H9 (cell line): ENCODE data around the gene MYDGF. TPM values are rescaled to one million over a fixed set of nuclear protein-coding genes. Genes with fewer than 3 reads are reported as not detected.
A peak's percentile ranks its signal among the peaks of the same experiment; 100 is the strongest.

Source experiments
- DNase-seq: peaks from one replicate; pipeline ENCODE4 v3.0.0-alpha.2; 2017
- H2AFZ ChIP-seq: one replicate; pipeline ENCODE4 v1.6.1; 2013; ENCODE audit warnings: mild to moderate bottlenecking, low read length, control low read depth, moderate library complexity
- H2AK5ac ChIP-seq: 2 replicates; pipeline ENCODE4 v1.6.1; 2013; ENCODE audit warnings: low read length, control low read depth, mixed read lengths; ENCODE audit not compliant: insufficient read length
- H2BK120ac ChIP-seq: one replicate; pipeline ENCODE4 v1.6.1; 2013; ENCODE audit warnings: low read depth, mild to moderate bottlenecking, low read length, control low read depth, inconsistent platforms; ENCODE audit not compliant: poor library complexity, severe bottlenecking
- H2BK12ac ChIP-seq: 2 replicates; pipeline ENCODE4 v1.6.1; 2013; ENCODE audit warnings: low read length, control low read depth, mixed read lengths, low read depth; ENCODE audit not compliant: insufficient read length
- H2BK15ac ChIP-seq: 2 replicates; pipeline ENCODE4 v1.6.1; 2013; ENCODE audit warnings: low read depth, low read length, control low read depth
- H2BK20ac ChIP-seq: one replicate; pipeline ENCODE4 v1.6.1; 2013; ENCODE audit warnings: low read depth, mild to moderate bottlenecking, low read length, control low read depth, inconsistent platforms; ENCODE audit not compliant: poor library complexity, severe bottlenecking
- H2BK5ac ChIP-seq: 2 replicates; pipeline ENCODE4 v1.6.1; 2013; ENCODE audit warnings: low read length, control low read depth, mixed read lengths; ENCODE audit not compliant: insufficient read length
- H3K14ac ChIP-seq: 2 replicates; pipeline ENCODE4 v1.6.1; 2013; ENCODE audit warnings: low read length, control low read depth; ENCODE audit not compliant: insufficient read depth
- H3K18ac ChIP-seq: 2 replicates; pipeline ENCODE4 v1.6.1; 2013; ENCODE audit warnings: low read depth, mild to moderate bottlenecking, mixed read lengths, low read length, control low read depth; ENCODE audit not compliant: insufficient read length
- H3K23ac ChIP-seq: 2 replicates; pipeline ENCODE4 v1.6.1; 2013; ENCODE audit warnings: low read length, control low read depth, mixed read lengths, low read depth; ENCODE audit not compliant: insufficient read length
- H3K23me2 ChIP-seq: 2 replicates; pipeline ENCODE4 v1.6.1; 2013; ENCODE audit warnings: low read depth, mild to moderate bottlenecking, mixed read lengths, low read length, control low read depth; ENCODE audit not compliant: insufficient read length, poor library complexity, severe bottlenecking
- H3K27ac ChIP-seq: 2 replicates; pipeline ENCODE4 v1.5.1; 2013; ENCODE audit warnings: low read length, control low read depth, mixed read lengths, low read depth; ENCODE audit not compliant: insufficient read length
- H3K27me3 ChIP-seq: 2 replicates; pipeline ENCODE4 v1.6.1; 2013; ENCODE audit warnings: low read length, control low read depth, inconsistent platforms; ENCODE audit not compliant: insufficient read depth
- H3K4ac ChIP-seq: 2 replicates; pipeline ENCODE4 v1.6.1; 2013; ENCODE audit warnings: low read depth, mild to moderate bottlenecking, control low read depth, inconsistent platforms, low read length, moderate library complexity
- H3K4me1 ChIP-seq: 2 replicates; pipeline ENCODE4 v1.6.1; 2013; ENCODE audit warnings: low read length, control low read depth, inconsistent platforms; ENCODE audit not compliant: insufficient read depth
- H3K4me2 ChIP-seq: 2 replicates; pipeline ENCODE4 v1.6.1; 2013; ENCODE audit warnings: low read length, control low read depth, mixed read lengths; ENCODE audit not compliant: insufficient read length, insufficient read depth
- H3K56ac ChIP-seq: 2 replicates; pipeline ENCODE4 v1.6.1; 2013; ENCODE audit warnings: low read depth, mild to moderate bottlenecking, mixed read lengths, low read length, control low read depth; ENCODE audit not compliant: insufficient read length
- H3K79me1 ChIP-seq: 2 replicates; pipeline ENCODE4 v1.6.1; 2013; ENCODE audit warnings: low read depth, mild to moderate bottlenecking, moderate library complexity, low read length, control low read depth, inconsistent platforms; ENCODE audit not compliant: insufficient read depth, poor library complexity, severe bottlenecking
- H3K79me2 ChIP-seq: 2 replicates; pipeline ENCODE4 v1.6.1; 2013; ENCODE audit warnings: low read length, control low read depth, inconsistent platforms; ENCODE audit not compliant: insufficient read depth
- H3K9ac ChIP-seq: 2 replicates; pipeline ENCODE4 v1.6.1; 2013; ENCODE audit warnings: low read length, control low read depth, mixed read lengths; ENCODE audit not compliant: insufficient read length; ENCODE audit errors: extremely low read depth
- H3K9me3 ChIP-seq: one replicate; pipeline ENCODE4 v1.6.1; 2013; ENCODE audit warnings: low read depth, low read length, inconsistent platforms; ENCODE audit not compliant: control insufficient read depth
- H3T11ph ChIP-seq: one replicate; pipeline ENCODE4 v1.6.1; 2013; ENCODE audit warnings: mild to moderate bottlenecking, low read length, control low read depth, inconsistent platforms
- H4K20me1 ChIP-seq: one replicate; pipeline ENCODE4 v1.6.1; 2013; ENCODE audit not compliant: control insufficient read depth, insufficient read length, insufficient read depth
- H4K5ac ChIP-seq: 2 replicates; pipeline ENCODE4 v1.6.1; 2013; ENCODE audit warnings: low read depth, mild to moderate bottlenecking, mixed read lengths, low read length, control low read depth; ENCODE audit not compliant: insufficient read length
- H4K8ac ChIP-seq: replicated peaks from 2 replicates; pipeline ENCODE4 v1.6.1; 2013; ENCODE audit warnings: low read length, control low read depth, mixed read lengths, low read depth; ENCODE audit not compliant: insufficient read length
- H4K91ac ChIP-seq: 2 replicates; pipeline ENCODE4 v1.6.1; 2013; ENCODE audit warnings: low read depth, mild to moderate bottlenecking, moderate library complexity, mixed read lengths, low read length, control low read depth; ENCODE audit not compliant: insufficient read length
- H3K27ac Mint-ChIP-seq, 3 experiments: 2 replicates in 2 of 3; 3 replicates in 1 of 3; pipeline ENCODE4 v1.8.0; 2020 to 2021; ENCODE audit warnings: mixed read lengths in 3 of 3, mild to moderate bottlenecking in 1 of 3, moderate library complexity in 1 of 3
- H3K27me3 Mint-ChIP-seq: 2 replicates; pipeline ENCODE4 v1.8.0; 2021; ENCODE audit warnings: low read depth, mild to moderate bottlenecking, moderate library complexity, mixed read lengths
- H3K36me3 Mint-ChIP-seq, 3 experiments: 2 replicates in 2 of 3; 3 replicates in 1 of 3; pipeline ENCODE4 v1.8.0; 2020 to 2021; ENCODE audit warnings: low read depth in 3 of 3, mixed read lengths in 3 of 3; ENCODE audit not compliant: insufficient read depth in 1 of 3
- H3K4me1 Mint-ChIP-seq, 2 experiments: 2 replicates each; pipeline ENCODE4 v1.8.0; 2020; ENCODE audit warnings: mixed read lengths in 2 of 2
- H3K4me3 Mint-ChIP-seq, 2 experiments: 2 replicates in 1 of 2; 3 replicates in 1 of 2; pipeline ENCODE4 v1.8.0; 2020 to 2021; ENCODE audit warnings: mild to moderate bottlenecking in 2 of 2, mixed read lengths in 2 of 2, moderate library complexity in 1 of 2
- H3K9me3 Mint-ChIP-seq, 2 experiments: 2 replicates in 1 of 2; 3 replicates in 1 of 2; pipeline ENCODE4 v1.8.0; 2020; ENCODE audit warnings: mild to moderate bottlenecking in 2 of 2, mixed read lengths in 2 of 2, moderate library complexity in 1 of 2
- WGBS: extraction: QIAGEN DNeasy Blood & Tissue Kit; methylation state at CpG from one replicate; pipeline ENCODE4 v1.1.7; 2013; ENCODE audit warnings: missing lambda C conversion rate, low lambda C conversion rate, mixed read lengths; ENCODE audit not compliant: insufficient read length; ENCODE audit errors: extremely low coverage; 5-methylcytosine and 5-hydroxymethylcytosine counted together
- total RNA-seq: library from RNA; stranded (reverse); gene quantifications from 2 replicates; pipeline ENCODE4 v1.2.1, GENCODE V29; 2021
- TF ChIP-seq, protein P1 (sequence below): fragments of 200-600 bp; sonication (generic); conservative IDR thresholded peaks from 3 replicates; pipeline ENCODE4 v1.8.0; 2021; ENCODE audit warnings: antibody characterized with exemption, mild to moderate bottlenecking

MYDGF gene
- total RNA-seq, 1 experiment from 2014 or later, result 43.4 TPM

GRCh38 chr19:4635754-4636116, 34.4 kb downstream of the MYDGF start:
- no peak overlapping the region for H3K27ac Mint-ChIP-seq
- Histone ChIP-seq H3K4me1 (no peaks in the 10 kb centered on the region), H2AK5ac (no peak overlapping the region), H3K27me3 (no peaks in the 10 kb centered on the region), H3K9me3 (no peaks in the 10 kb centered on the region), H3K9ac (no peak overlapping the region), H3K23ac (no peak overlapping the region), H3K14ac (no peak overlapping the region), H4K5ac (no peak overlapping the region), H2BK20ac (no peak overlapping the region), H3K27ac (no peak overlapping the region), H3K56ac (no peak overlapping the region), H3K4ac (no peak overlapping the region), H2BK15ac (no peak overlapping the region), H3K18ac (no peak overlapping the region), H3K79me1 (no peaks in the 10 kb centered on the region), H2BK5ac (no peak overlapping the region), H3K4me2 (peak overlapping the region; percentile 34), H3K79me2 (no peaks in the 10 kb centered on the region), H3T11ph (no peak overlapping the region), H2BK12ac (no peak overlapping the region), H4K8ac (no peak overlapping the region), H4K20me1 (no peaks in the 10 kb centered on the region), H2BK120ac (no peak overlapping the region), H3K23me2 (peaks cover 13% of the 10 kb centered on the region), H4K91ac (no peak overlapping the region), H2AFZ (no peak overlapping the region)
- H3K4me1 Mint-ChIP-seq, result peaks cover 10 to 17% of the 10 kb centered on the region in 2 experiments
- TF ChIP-seq, protein P1, sequence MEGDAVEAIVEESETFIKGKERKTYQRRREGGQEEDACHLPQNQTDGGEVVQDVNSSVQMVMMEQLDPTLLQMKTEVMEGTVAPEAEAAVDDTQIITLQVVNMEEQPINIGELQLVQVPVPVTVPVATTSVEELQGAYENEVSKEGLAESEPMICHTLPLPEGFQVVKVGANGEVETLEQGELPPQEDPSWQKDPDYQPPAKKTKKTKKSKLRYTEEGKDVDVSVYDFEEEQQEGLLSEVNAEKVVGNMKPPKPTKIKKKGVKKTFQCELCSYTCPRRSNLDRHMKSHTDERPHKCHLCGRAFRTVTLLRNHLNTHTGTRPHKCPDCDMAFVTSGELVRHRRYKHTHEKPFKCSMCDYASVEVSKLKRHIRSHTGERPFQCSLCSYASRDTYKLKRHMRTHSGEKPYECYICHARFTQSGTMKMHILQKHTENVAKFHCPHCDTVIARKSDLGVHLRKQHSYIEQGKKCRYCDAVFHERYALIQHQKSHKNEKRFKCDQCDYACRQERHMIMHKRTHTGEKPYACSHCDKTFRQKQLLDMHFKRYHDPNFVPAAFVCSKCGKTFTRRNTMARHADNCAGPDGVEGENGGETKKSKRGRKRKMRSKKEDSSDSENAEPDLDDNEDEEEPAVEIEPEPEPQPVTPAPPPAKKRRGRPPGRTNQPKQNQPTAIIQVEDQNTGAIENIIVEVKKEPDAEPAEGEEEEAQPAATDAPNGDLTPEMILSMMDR, result no peak
- H3K9me3 Mint-ChIP-seq, result peaks cover 0 to 3% of the 10 kb centered on the region in 2 experiments; a peak in 2 of 5 replicates
- no peak for DNase-seq
- H3K4me3 Mint-ChIP-seq, result peak overlapping the region; percentile 55 to 74
- no peaks in the 10 kb centered on the region for H3K36me3 Mint-ChIP-seq
- H3K27me3 Mint-ChIP-seq, result peaks cover 38% of the 10 kb centered on the region
- WGBS, result no CpG with 5 or more reads among the region's 13 CpGs
